EL (cell line): ENCODE measurements around the gene UNC93B1.
A peak's percentile ranks its signal among the peaks of the same experiment; 100 is the strongest.

Source experiments
- DNase-seq: peaks from one replicate; pipeline ENCODE4 v3.0.0-alpha.2; 2016

The UNC93B1 gene

DNA sequence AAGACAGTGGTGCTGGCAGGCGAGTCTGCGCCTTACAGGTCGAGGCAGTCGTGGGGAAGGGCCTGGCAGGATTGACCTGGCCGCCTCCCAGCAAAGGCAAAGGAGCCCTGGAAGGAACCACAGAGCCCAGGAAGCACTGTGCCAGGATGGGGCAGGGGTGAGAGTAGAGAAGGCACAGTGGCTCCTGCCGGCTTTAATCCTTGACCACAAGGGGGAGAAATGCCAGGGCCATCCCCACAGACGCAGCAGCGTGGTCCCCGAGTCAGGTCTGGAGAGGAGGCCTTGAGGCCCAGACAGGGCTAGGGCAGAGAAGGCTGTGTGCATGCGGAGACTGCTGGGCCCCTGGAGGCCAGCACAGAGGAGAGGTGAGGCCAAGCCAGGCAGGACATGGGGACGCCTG lies 16.7 kb upstream of the UNC93B1 start:
- DNase-seq = peak; percentile 51

DNA sequence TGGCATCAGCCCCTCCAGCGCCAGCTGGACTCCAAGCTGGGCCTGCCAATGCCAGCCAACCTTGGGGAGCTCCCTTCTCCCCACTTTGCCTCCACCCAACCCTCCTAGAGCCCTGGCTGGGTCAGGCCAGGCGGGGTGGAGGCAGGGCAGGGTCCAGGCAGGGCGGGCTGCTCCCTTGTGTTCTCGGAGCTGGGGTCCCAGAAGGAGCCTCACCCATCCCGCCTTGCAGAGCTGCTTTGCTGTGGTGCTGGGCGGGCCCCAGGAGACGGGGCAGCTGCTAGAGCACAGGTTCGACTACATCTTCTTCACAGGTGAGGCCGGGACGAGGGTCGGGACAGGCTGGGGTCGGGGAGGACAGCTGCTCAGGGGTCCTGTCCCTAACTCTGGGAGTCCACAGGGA lies 15.6 kb upstream of the UNC93B1 start:
- no peak for DNase-seq

DNA sequence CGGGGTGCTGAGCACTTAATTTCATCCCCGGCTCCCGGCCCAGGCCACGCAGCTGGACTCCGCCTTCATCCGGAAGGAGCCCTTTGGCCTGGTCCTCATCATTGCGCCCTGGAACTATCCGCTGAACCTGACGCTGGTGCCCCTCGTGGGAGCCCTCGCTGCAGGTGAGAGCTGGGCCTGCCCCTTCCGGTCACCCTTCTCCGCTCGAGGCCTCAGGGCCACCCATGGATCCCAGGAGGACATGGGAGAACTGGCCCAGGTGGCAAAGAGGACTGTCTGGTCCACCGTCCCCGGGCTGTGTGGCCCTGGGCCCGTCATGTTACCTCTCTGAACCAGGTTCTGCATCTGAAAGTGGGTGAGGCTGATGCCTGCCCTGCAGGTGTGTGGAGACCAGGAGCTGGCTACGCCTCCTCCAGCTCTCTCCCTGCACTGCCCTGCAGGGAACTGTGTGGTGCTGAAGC lies 14.9 kb upstream of the UNC93B1 start:
- DNase-seq = no peak

DNA sequence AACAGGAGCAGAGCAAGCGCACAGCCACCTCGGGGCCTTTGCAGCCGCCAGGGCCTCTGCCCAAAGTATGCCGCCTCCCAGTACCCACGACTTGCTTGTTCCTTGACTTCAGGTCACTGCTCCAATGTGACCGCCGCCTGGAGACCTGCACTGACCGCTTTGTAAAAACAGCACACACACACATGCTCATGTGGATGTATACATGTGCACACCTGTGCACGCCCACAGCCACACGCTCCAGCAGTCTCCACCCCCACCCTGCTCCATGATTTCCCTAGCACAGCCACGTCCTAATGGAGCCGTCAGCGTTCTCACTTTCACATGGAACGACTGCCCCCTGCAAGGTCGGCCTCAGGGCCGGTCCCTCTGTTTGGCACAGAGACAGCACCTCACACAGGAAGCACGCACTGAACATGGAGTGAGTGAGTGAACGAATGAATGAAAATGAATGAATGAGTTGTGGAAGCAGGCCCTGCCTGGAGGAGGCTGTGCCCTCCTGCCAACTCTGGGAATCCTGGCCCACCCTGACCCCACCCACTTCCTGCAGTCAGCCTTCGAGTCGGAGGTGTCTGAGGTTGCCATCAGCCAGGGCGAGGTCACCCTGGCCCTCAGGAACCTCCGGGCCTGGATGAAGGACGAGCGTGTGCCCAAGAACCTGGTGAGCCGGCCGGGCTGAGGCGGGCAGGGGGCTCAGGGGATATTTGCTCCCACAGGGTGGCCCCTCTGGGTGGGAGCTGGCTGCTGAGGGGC lies 14.3 kb upstream of the UNC93B1 start:
- DNase-seq = no peak

DNA sequence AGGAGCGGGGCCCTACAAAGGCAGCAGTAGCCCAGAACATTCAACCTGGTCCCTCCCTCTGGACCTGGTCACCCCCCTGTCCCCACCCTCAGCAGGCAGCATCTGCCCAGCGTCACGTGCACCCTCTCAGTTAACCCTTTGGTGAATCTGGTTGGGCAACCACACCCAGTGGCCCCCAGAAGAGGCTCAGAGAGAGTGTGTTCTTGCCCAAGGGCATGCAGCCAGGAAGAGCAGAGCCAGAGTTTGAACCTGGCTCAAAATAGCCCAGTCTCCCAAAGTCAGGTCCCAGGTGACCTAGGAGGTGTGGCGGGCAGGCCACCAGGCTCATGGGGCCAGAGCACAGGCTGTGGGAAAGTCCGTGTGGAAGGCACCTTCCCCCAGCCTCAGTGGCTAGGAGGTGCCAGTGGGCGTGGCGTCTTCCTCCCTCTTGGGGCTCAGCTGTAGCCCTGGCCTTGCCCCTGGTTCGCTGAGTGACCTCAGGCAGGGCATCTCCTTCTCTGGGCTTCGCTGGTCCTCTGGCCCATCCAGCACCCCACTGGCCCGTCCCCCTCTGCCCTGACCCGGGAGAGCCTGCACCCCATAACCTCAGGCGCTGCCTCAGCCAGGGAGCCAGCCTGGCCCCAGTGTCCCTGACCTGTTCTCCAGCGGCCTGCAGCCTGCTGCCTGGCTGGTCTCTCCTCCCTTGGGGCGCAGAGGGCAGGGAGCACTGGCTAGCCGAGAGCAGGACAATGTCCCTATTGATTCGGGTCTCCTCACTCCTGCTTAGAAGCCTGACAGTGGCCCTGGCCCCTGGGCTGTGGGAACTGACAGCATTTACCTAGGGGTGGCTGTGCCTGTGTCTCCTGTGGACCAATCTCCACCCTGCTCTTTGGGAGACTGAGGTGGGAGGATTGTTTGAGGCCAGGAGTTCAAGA lies 13.3 kb upstream of the UNC93B1 start:
- no peak for DNase-seq

DNA sequence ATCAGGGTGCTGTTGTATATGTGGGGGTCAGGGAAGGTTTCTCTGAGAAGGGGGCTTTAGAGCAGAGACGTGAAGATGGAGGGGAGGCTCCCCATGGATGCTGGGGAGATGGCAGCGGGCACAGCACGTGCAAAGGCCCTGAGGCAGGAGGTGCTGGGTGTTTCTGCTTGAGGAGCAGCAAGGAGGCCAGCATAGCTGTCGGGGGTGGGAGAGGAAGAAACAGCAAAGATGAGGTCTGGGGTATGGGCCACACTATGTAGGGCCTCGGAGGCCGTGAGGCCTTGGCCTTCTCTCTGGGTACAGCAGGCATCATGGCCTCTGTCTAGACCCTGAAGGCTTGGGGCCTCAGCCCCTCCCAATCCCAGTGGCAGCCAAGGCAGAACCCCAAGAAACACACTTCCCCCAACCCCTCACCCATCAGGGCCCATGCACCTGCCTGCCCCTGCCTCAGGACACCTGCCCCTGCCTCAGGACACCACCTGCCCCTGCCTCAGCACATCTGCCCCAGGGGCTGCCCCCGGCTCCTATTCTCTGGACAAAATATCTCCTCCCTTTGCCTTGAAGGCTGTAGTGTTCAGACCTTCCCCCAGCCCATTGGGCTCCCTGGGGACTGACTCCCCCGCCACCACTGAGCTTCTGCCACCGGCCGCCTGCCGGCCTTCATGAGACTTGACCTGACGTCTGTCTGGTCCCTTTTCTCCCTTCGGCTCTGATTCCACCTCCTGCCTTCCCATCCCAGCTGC lies 12.4 kb upstream of the UNC93B1 start:
- DNase-seq = no peak

DNA sequence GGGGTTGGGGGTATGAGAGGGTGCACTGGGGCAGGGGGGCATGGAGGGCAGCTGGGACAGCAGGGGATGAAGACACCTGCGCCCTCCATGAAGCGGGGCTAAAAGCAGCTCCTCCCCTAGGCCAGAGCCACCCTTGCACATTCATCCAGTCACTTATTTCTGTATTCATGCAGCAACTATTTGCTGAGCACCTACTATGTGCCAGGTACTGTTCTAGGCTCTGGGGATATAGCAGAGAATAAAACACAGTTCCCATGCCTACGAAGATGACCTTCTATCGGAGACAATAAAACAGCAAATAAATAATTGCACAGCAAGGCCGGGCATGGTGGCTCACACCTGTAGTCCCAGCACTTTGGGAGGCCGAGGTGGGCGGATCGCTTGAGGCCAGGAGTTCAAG lies 11.6 kb upstream of the UNC93B1 start:
- DNase-seq = no peak

DNA sequence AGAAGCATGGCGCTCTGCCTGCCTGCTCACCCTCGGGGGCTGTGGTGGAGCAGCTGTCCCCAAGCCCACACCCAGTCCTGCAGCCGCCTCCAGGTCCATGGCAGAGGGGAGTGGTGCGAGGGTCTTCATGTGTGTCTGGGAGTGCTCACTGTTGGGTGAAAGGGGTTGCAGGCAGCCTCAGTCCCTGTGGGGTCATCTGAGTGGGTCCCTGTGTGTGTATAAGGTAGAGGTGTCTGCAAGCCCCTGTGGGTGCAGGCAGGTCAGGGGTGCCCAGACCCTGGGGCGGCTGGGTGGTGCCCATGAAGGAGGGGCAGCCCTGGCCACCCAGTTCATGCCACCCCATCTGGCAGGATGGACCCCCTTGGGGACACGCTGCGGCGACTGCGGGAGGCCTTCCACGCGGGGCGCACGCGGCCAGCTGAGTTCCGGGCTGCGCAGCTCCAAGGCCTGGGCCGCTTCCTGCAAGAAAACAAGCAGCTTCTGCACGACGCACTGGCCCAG lies 11.1 kb upstream of the UNC93B1 start:
- DNase-seq = no peak

DNA sequence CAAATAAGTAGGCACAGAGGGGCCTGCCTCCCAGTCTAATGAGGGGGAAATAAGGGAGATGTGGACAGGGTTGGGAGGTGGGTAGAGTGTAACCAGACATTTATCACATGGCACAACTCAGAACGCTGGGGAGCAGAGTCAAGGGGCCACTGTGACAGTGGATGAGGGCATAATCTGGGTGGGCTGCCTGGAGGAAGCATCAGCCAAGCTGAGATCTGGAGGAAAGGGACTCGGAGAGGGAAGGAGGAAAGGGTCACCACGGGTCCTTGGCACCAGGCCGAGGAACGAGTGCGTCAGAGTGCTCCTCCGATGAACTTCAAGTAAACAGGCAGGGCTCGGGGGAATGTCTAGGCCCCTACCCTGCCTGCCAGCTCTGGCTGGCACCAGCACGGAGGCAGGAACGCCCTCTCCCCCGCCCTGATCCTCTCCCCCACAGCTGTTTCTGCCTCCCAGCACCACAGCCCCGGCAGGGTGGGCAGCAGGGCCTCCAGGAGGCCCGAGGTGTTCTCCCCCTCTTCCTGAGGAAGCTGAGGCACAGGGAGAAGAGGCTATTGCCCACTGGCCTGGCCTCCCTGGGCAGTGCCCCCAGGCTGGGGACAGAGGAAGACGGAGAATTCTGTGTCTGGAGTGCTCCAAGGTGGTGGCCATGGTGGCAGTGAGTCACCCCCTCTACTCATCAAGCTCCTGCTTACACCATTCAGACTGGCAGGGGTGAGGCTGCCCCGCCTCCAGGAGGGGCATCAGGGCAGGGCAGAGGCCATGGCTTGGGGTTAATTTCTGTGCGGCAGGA lies 10.5 kb upstream of the UNC93B1 start:
- peak; percentile 85 for DNase-seq

DNA sequence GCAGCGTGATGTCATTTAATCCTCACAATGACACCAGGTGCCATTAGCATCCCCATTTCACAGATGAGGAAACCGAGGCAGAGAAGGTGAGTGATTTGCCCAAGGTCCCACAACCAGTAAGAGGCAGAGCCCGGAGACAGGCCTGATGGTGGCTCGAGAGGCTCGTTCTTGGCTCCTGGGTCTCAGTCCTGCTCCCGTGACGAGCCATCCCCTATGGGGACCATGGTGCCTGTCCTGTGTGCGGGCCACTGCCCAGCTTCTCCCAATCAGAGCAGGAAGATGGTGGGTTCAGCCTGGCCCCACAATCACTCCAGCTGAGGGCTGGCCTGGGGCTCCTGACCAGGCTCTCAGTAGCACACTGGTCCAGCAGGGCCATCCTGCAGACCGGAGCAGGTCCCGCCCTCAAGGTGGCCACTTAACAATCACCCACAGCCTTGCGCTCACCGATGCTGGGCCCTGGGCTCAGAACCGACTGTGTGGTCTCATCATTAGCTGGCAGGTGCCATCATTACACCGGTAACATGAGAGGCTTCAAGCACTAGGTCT lies 9.8 kb upstream of the UNC93B1 start:
- DNase-seq = no peak

DNA sequence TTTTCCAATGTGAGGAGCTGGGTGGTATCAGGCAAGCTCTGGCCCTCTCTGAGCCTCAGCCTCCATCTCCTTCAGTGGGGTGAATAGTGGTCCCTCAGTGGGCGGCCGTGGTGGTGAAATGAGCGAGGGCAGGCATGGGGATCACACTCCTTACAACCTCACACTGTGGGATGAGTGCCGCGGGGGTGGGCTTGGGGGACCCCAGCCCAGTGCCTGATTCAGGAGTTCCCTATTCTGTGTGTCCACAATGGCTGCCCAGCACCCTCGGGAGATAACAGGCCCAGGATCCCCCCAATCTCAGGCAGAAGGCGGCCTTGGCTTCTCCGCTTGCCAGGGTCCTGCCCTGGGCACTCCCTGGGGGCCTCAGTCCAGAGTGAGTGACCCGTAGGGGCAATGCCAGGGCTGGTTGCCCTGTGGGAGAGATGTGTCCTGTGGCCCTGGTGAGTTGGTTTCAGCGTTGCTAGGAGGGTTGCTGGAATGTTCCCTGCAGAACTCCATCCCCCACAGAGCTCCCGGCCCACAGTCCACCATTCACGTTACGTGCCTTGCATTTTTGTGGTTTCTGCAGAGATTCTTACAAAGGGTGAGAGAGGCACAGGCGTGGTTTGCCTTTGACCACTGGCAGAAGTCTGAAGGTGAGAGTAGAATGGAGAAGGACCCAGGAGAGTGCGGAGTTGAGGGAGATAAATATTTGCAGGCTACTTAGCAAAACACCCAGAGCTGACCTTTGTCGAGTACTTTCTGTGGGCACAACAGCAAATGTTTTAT lies 9.1 kb upstream of the UNC93B1 start:
- DNase-seq = peak; percentile 98

DNA sequence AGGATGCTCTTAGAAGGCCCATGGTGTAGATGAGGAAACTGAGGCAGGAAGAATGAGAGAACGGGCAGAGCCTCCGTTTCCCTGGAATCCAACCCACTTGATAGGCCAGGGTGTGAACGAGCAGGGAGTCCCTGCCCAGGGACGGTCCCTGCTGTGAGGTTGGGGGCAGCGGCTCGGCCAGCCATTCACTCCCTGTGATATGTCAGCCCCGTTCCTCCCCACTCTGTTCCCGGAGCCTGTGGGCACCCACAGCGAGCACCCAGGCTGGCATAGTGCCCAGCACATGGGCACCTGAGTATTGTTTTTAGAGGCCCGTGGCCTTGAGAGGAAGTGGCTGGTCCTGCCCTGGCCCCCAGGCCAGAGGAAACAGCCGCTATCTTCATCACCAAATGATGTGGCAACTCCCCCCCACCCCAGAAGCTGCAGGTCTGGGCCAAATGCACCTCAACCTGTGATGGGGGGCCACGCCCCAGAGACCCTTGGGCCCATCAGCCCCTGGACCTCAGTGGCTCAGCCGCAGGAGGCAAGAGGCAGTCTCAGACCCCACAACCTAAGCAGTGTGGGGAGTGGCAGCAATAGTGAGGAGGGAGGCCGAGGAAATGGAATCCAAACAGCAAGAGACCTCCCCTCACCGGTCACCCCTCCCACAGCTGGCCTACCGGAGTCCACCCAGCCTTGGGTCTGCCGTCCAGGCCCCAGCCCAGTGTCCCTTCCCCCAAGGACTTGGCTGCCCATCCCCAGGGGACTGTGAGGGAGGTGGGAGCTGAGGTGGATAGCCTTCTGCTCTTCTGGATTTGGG lies 8.3 kb upstream of the UNC93B1 start:
- DNase-seq = no peak

DNA sequence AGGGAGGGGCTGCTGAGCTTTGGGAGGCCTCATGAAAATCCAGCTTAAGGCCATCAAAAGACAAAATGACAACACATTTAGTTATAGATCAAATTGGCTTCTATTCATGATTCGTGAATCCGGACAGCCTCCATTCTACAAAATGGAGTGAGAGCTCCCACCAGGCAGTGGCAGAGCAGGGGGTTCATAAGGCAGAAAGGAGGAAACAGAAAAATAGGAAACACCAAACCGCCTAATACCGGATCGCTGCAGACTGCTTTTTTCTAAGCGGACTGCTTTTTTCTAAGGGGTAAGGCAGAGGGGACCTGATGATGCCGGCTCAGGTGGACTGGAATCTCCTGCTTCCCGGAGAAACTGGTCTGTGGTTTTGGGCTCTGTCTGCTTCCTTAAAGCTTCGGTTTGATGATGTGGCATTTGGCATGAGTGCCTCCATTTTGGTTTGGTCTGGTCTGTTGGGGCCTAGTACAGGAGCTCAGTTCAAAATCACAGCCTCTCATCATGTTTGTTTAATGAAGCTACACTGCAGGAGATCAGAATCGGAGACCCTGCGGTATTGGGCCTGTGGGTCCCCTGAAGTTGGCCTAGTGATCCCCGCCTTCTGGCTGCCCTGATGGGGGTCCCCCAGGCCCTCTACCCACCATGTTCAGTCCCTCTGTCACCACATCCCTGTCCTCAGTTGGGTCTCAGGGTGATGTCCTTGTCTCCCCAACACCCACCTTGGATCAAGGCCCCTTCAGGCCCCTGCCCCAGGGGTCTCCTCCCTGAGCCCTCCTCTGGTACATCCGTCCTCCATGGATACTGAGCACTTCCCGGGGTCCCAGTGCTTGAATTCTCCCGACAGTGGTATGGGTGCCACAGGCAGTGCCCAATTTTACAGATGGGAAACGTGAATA lies 7.4 kb upstream of the UNC93B1 start:
- DNase-seq = no peak

DNA sequence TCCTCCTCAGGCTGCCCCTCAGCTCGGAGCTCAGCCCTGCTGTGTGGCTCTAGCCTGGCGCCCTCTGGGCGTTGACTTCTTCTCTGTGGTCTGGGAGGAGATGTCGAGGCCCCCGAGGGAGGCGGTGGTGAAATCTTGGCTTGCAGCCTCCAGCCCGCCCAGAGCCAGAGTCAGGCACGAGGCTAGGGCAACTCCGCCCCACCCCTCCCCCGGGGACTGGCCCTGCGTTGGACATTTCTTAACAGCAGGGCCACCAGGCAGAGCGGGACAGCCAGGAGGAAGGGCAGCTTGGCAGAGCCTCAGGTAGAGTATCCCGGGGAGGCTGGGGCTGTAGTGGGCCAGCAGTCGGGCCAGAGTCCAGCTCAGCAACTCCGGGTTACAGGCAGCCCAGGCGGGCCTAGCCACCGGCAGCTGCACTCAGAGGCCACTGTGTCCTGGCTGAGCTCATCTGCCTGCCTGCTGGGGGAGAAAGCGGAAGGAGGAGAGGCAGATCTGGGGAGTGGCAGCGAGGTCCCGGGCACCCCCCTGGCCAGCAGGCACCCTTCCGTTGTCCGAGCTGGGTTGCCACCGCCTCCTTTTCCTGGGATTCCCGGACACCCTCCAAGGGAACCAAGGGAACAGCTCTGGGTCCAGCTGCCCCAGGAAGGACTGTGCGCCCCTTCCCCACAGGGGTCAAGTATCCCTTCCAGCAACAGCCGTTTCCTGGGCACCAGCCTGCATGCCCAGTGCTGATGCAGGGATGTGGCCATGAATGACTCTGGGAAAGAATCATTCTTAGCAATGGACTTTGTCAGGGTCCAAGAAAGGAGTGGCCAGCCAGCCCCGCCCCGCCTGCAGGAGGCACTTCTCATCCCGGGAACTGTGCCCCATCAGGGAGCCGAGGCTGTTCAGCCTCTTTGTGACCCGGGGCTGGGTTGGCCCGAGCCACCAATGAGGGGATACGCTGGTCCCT lies 6.5 kb upstream of the UNC93B1 start, which contains the start of gene ALDH3B1:
Gene ALDH3B1 (plus strand): TSS at position 238 of the 952 bp plus-strand sequence. CDS start 4,971 bp downstream, outside the sequence.
- DNase-seq = peak; percentile 94

DNA sequence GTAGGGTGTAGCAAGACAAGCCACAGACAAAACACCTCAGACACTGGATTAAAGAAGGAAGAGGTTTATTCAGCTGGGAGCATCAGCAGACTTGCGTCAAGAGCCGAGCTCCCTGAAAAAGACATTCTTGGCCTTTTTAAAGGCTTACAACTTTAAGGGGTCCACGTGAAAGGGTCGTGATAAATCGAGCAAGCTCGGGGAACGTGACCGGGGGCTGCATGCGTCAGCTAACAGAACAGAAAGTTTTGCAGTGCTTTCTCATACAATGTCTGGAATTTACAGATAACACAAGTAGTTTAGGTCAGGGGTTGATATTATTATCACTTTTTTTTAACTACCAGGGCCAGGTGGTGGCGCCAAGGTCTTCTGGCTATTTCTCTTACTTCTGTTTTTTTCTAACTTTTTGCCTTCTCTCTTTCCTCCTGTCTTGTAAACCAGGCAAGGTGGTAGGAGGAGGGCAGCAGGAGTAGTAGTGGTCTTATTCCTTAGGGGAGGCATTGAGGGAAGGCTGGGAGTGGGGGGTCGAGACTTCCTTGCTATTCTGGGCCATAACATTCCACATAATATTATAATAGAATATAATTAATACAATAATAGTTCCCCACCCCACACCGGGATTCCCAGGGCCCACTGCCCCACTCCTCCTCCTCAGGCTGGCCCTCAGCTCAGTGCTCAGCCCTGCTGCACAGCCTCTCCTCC lies 5.6 kb upstream of the UNC93B1 start:
- peak; percentile 38 for DNase-seq

DNA sequence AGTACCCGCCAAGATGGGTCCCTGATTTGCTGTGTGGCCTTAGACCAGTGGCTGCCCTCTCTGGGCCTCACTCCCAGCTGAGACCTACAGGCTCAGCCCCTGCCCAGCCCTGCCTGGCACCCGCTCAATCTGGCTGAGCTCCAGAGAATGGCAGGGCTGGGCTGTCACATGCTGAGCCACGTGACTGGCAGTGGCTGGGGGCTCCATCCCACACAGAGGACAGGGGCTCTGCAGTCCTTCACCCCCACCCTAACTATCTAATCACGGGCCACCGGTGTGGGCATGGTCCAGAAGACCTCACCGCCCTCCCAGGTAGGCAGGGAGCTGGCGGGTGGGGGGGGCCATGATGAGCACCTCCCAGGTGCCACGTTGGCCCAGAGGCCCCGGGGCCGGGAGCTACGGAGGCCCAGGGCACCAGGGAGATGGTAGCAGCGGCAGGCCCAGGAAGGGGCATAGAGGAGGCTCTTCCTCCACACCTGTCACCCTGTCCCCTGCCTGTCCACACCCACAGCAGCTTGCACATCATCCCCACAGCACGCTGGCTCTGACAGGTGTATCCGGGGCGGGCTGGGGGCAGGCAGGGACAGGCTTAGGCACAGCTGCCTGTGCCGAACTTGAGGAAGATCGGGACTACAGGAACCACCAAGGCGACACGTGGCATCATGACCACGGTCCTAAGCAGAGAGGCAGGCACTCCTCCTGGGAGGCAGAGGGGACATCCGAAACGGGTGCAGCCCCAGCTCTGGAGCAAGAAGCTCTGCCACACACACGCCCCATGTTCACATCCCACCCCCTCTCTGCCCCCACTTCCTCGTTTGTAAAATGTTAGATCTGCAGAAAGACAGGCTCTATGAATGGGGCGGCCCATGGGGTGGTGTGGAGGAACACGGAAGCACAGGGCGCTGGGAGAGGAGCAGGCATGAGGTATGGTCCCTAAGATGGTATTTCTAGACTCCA lies 4.8 kb upstream of the UNC93B1 start:
- DNase-seq = no peak
